ENCODE data around the gene KRTAP4-11. TPM values are rescaled to one million over a fixed set of nuclear protein-coding genes. Genes with fewer than 3 reads are reported as not detected.
"Not testable (repeated sequence)": the region's sequence is repeated elsewhere in the genome, so short reads cannot be mapped to it uniquely, and the experiment has no call there.

KRTAP4-11 gene
- not detected in 2 replicates for total RNA-seq (2014; rRNA removed; shearing (Covaris generic))
- polyA plus RNA-seq (2015; cell fraction: cytosol; rRNA removed): not detected in 2 replicates
- polyA plus RNA-seq (2015; cell fraction: nucleus; rRNA removed): not detected in 2 replicates

DNA sequence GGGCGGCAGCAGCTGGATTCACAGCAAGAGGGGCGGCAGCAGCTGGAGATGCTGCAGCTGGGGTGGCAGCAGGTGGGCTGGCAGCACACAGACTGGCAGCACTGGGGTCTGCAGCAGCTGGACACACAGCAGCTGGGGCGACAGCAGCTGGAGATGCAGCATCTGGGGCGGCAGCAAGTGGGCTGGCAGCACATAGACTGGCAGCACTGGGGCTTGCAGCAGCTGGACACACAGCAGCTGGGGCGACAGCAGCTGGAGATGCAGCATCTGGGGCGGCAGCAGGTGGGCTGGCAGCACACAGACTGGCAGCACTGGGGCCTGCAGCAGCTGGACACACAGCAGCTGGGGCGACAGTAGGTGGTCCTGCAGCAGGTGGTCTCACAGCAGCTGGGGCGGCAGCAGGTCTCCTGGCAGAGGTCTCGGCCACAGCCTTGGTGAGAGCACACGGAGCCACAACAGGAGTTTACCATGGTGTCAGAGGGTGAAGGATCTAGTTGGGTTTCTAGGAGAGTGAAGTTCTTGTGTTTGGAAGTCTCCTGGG, at the start of gene KRTAP4-11:
Gene KRTAP4-11, minus strand, starts transcription at position 528 of the 541 bp plus-strand sequence. Its CDS starts 58 bp downstream, at position 470.
- DNase-seq (ENCODE audit: low read depth, low spot score); in situ Hi-C loops (cut with HindIII; ENCODE audit: low pct_unique_long_range_greater_than_20kb, low sequenced_read_pairs): not testable (repeated sequence)

DNA sequence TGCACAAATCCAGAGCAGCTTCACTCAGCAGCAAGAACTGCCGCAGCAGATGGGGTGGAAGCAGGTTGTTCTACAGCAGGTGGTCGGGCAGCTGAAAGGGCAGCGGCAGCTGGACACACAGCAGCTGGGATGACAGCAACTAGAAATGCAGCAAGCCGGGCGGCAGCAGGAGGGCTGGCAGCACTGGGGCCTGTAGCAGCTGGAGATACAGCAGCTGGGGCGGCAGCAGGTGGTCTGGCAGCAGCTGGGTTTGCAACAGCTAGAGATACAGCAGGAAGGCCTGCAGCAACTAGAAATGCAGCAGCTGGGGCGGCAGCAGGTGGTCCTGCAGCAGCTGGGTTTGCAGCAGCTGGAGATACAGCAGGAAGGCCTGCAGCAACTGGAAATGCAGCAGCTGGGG, 49.4 kb upstream of the KRTAP4-11 start:
- DNase-seq (ENCODE audit: low read depth, low spot score): no peak
- in situ Hi-C loops (cut with HindIII; ENCODE audit: low pct_unique_long_range_greater_than_20kb, low sequenced_read_pairs): no loop called here

DNA sequence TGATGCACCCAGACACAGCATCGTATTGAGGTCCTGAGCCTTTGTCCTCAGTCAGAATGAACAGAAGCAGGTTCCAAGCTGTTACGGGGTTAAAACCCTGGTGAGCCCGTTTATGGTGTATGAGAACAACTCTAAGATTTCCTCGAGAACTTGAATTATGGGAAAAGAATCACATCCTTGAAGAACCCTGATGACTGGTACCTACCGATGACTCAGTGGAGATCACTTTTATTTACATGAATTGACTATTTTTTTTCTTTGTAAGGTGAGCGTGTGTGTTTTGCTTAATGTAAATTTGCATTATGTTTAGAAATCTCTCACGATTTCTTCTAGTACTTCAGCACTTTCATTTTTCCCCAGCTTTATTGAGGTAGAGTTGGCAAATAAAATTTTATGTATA, 45.7 kb upstream of the KRTAP4-11 start:
- no peak for DNase-seq (ENCODE audit: low read depth, low spot score)
- in situ Hi-C loops (cut with HindIII; ENCODE audit: low pct_unique_long_range_greater_than_20kb, low sequenced_read_pairs): no loop called here

DNA sequence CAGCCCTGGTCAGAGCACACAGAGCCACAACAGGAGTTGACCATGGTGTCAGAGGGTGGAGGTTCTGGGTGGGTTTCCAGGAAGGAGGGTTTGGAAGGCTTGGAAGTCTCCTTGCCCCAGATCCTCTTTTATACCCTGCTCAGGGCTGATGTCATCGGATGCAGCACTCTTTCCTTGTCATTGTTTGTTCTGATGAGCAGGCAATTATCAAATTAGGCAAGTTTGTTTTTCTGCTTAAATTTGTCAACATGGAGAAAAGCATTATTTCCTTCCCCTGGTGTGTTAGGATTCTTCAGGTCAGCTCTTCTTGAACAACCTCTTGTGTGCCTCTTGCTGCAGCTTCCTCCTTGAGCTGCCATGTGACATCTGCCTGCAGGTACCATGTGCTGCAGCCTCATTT, 42.5 kb upstream of the KRTAP4-11 start, which contains the start of gene KRTAP4-4:
Gene KRTAP4-4, minus strand, starts transcription at position 101 of the 400 bp plus-strand sequence. Its CDS starts 57 bp downstream, at position 44.
- no peak for DNase-seq (ENCODE audit: low read depth, low spot score)
- in situ Hi-C loops (cut with HindIII; ENCODE audit: low pct_unique_long_range_greater_than_20kb, low sequenced_read_pairs): no loop called here

DNA sequence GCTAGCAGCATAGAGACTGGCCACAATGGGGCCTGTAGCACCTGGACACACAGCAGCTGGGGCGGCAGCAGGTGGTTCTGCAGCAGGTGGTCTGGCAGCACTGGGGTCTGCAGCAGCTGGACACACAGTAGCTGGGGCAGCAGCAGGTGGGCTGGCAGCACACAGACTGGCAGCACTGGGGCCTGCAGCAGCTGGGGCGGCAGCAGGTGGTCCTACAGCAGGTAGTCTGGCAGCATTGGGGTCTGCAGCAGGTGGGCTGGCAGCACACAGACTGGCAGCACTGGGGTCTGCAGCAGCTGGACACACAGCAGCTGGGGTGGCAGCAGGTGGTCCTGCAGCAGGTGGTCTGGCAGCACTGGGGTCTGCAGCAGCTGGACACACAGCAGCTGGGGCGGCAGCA, 42.0 kb upstream of the KRTAP4-11 start:
- in situ Hi-C loops (cut with HindIII; ENCODE audit: low pct_unique_long_range_greater_than_20kb, low sequenced_read_pairs); DNase-seq (ENCODE audit: low read depth, low spot score): not testable (repeated sequence)

DNA sequence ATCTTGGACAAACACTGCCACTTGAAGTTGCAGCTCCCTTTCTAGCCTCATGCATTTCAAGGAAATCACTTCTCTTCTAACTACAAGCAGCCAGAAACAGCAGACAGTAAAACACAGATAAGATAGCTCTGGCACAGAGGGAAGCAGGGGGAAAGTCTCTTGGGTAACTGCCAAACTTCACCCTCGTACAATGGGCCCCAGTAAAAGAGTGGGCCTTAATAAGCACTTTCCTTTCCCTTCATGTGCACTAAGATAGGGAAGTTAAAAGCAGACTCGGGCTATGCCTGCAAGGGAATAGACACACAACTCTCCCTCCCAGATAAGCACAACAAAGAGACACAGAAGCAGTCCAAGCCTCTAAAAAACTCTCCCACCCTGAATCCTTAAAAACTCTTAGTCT, 35.7 kb upstream of the KRTAP4-11 start:
- no peak for DNase-seq (ENCODE audit: low read depth, low spot score)
- in situ Hi-C loops (cut with HindIII; ENCODE audit: low pct_unique_long_range_greater_than_20kb, low sequenced_read_pairs): no loop called here

DNA sequence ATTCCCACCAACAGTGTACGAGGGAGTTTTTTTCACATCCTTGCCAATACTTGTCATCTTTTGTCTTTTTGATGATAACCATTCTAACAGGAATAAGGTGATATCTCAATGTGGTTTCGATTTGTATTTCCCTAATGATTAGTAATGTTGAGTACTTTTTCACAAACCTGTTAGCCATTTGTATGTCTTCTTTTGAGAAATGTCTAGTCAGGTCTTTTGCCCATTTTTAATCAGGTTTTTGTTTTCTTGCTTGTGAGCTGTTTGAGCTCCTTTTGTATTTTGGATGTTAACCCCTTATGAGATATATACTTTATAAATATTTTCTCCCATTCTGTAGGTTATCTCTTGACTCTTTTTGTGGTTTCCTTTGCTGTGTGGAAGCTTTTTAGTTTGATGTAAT, 33.4 kb upstream of the KRTAP4-11 start:
- in situ Hi-C loops (cut with HindIII; ENCODE audit: low pct_unique_long_range_greater_than_20kb, low sequenced_read_pairs): no loop called here

DNA sequence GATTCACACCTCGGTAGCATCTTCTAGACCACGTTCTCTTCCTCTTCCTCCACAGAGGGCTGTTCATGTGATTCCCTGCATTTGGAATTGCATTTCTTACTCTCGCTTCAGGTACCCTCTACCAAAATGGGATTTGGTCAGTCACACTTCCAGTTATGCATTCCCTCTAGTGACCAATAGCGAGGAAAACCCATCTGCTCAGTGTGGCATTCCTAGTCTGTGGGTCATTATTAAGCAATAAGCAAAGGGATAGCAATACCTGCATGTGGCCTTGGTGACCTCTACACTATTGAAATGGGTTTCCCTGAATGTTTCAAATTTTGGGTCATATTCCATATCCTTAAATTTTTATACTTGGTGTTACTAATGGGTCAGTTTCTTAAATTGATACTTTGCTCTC, 31.9 kb upstream of the KRTAP4-11 start:
- in situ Hi-C loops (cut with HindIII; ENCODE audit: low pct_unique_long_range_greater_than_20kb, low sequenced_read_pairs): no loop called here
- DNase-seq (ENCODE audit: low read depth, low spot score): no peak

More for the DNA sequence above, 33.4 kb upstream of the KRTAP4-11 start:
- DNase-seq (ENCODE audit: low read depth, low spot score): no peak

DNA sequence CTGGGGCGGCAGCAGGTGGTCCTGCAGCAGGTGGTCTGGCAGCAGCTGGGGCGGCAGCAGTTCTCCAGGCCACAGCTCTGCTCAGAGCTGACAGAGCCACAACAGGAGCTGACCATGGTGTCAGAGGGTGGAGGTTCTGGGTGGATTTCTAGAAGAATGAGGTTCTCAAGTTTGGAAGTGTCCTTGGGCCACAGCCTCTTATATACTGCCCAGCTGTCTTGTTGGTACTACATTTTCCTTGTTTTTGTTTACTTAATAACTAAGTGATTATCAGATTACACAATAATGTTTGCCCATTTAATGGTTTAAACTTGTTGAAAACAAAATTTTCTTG, 31.4 kb upstream of the KRTAP4-11 start, which contains the start of gene KRTAP4-5:
Gene KRTAP4-5, minus strand, starts transcription at position 174 of the 334 bp plus-strand sequence. Its CDS starts 58 bp downstream, at position 116.
- no peak for DNase-seq (ENCODE audit: low read depth, low spot score)
- in situ Hi-C loops (cut with HindIII; ENCODE audit: low pct_unique_long_range_greater_than_20kb, low sequenced_read_pairs): no loop called here

DNA sequence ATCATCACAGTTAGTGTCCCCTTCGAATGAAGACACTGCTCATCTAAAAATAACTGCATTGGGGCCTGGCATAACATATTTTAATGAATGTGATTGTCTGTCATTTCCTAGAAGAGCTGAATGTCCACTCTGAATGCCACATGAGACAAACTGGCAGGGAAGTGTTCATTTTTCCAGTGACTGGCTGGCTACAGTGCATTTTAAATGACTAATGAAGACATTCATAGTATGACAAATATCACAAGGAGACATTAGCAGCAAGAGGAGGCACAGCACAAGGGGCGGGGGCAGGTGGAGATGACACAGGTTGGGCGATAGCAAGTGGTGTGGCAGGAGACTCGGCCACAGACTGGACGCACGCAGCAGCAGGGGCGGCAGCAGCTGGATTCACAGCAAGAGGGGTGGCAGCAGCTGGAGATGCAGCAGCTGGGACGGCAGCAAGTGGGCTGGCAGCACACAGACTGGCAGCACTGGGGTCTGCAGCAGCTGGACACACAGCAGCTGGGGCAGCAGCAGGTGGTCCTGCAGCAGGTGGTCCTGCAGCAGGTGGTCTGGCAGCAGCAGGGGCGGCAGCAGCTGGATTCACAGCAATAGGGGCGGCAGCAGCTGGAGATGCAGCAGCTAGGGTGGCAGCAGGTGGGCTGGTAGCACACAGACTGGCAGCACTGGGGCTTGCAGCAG, 30.9 kb upstream of the KRTAP4-11 start:
- in situ Hi-C loops (cut with HindIII; ENCODE audit: low pct_unique_long_range_greater_than_20kb, low sequenced_read_pairs); DNase-seq (ENCODE audit: low read depth, low spot score): not testable (repeated sequence)

DNA sequence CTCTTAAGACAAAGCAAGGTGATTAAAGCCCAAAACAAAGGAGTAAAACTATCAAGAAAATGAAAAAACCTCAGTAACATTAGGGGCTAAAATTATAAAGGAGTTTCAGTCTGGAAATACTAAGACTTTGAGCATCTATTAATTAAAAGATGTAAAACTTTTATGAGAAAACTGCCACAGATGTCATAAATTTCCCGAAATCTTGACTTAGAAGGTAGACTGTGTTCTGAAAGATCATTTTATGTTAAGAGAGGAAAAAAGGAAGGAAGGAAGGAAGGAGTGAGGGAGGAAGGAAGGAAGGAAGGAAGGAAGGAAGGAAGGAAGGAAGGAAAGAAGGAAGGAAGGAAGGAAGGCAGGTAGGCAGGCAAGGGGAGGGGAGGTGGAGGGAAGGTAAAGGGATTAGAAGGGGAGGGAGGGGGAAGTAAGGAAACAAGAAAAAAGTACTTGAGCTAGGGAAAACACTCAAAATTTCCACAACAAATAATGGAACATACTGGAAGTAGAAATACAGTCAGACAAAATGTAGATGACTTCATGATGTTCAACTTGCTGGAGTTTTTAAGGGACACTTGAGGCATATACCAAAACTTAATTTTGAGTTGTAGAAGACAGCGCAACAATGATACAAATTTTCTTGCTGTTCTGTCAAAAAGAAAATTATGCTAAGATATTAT, 29.5 kb upstream of the KRTAP4-11 start:
- no peak for DNase-seq (ENCODE audit: low read depth, low spot score)

DNA sequence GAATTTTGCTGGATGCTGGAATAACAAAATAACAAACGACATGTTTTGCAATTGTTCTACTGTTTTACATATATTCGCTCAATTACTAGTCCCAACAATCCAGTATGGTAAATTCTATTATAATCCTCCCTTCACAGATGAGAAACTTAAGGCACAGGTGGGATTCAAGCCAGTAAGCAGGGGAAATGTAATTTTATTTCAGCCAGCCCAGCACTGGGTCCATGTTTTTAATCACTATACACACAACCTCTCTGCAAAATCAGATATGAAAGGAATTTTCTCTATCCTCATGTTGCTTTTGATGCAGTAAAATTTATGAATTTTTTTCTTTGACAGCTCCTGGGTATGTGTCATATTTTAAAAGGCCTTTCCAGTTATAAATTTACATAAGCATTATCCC, 27.1 kb upstream of the KRTAP4-11 start:
- in situ Hi-C loops (cut with HindIII; ENCODE audit: low pct_unique_long_range_greater_than_20kb, low sequenced_read_pairs): no loop called here
- no peak for DNase-seq (ENCODE audit: low read depth, low spot score)

More for the DNA sequence above, 29.5 kb upstream of the KRTAP4-11 start:
- in situ Hi-C loops (cut with HindIII; ENCODE audit: low pct_unique_long_range_greater_than_20kb, low sequenced_read_pairs): no loop called here

DNA sequence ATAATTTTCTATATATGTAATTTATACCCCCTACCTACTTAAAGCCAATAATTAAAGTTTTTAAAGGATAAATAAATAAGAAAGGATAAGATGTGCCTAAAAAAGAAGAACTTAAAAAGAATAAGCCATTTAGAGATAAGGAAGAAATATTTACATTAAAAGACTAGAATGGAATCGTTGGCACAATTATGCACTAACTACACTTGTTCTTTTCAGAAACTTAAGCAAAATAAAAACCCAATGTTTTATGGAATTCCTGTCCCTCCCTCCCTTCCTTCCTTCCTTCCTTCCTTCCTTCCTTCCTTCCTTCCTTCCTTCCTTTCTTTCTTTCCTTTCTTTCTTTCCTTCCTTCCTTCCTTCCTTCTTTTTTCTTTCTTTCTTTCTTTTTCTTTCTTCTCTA, 26.7 kb upstream of the KRTAP4-11 start:
- no peak for DNase-seq (ENCODE audit: low read depth, low spot score)
- in situ Hi-C loops (cut with HindIII; ENCODE audit: low pct_unique_long_range_greater_than_20kb, low sequenced_read_pairs): no loop called here

DNA sequence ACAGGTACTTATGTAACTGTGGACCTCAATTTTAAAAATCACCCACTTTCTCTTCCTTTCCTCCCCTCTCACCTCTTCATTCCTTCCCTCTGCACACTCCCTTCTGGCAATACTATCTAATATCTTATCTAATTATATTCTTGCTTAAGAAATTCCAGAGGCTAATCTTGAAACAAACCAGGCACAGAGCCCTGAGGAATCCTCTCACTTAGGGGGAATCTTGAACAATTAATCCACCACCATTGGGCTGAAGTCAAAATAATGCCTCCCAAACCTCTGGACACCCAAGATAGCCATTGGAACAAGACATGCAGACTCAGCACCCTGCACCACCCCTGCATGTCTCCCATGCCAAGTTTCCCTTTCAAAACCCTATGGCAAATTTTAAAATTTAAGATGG, 23.2 kb upstream of the KRTAP4-11 start:
- in situ Hi-C loops (cut with HindIII; ENCODE audit: low pct_unique_long_range_greater_than_20kb, low sequenced_read_pairs): no loop called here

DNA sequence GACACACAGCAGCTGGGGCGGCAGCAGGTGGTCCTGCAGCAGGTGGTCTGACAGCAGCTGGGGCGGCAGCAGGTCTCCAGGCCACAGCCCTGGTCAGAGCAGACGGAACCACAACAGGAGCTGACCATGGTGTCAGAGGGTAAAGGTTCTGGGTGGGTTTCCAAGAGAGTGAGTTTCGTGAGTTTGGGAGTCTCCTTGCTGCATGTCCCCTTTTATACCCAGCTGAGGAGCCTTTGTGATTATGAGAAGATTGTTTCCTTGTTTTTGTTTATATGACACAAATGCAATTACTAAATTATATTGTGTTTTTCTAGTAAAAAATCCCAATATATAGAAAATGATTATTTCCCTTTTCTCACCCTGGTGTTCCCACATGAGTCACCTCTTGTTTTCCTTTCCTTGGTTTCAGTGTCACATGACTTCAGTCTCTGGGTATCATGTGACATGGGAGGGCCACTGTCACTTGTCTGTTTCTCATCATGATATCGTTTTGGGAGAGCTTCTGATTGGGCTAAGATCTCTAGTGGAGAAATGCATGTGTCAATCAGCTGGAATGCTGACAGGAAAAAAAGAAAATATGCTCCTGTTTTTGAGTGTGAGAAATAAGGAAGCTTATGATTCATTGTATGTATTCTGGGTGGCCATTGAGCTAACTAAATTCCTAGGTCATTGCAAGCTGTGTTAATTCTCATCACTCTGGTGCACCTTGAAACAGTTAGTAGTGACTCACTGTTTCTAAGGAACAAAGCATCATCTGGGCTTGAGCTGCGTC, 22.4 kb upstream of the KRTAP4-11 start, which contains the start of gene KRTAP4-6:
Gene KRTAP4-6, minus strand, starts transcription at position 185 of the 772 bp plus-strand sequence. Its CDS starts 57 bp downstream, at position 128.
- in situ Hi-C loops (cut with HindIII; ENCODE audit: low pct_unique_long_range_greater_than_20kb, low sequenced_read_pairs): no loop called here
- DNase-seq (ENCODE audit: low read depth, low spot score): no peak

More for the DNA sequence above, 23.2 kb upstream of the KRTAP4-11 start:
- DNase-seq (ENCODE audit: low read depth, low spot score): no peak

DNA sequence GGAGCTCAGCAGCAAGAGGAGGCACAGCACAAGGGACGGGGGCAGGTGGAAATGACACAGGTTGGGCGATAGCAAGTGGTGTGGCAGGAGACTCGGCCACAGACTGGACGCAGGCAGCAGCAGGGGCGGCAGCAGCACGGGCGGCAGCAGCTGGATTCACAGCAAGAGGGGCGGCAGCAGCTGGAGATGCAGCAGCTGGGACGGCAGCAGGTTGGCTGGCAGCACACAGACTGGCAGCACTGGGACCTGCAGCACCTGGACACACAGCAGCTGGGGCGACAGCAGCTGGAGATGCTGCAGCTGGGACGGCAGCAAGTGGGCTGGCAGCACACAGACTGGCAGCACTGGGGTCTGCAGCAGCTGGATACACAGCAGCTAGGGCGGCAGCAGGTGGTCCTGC, 21.7 kb upstream of the KRTAP4-11 start:
- not testable (repeated sequence) for DNase-seq (ENCODE audit: low read depth, low spot score)

DNA sequence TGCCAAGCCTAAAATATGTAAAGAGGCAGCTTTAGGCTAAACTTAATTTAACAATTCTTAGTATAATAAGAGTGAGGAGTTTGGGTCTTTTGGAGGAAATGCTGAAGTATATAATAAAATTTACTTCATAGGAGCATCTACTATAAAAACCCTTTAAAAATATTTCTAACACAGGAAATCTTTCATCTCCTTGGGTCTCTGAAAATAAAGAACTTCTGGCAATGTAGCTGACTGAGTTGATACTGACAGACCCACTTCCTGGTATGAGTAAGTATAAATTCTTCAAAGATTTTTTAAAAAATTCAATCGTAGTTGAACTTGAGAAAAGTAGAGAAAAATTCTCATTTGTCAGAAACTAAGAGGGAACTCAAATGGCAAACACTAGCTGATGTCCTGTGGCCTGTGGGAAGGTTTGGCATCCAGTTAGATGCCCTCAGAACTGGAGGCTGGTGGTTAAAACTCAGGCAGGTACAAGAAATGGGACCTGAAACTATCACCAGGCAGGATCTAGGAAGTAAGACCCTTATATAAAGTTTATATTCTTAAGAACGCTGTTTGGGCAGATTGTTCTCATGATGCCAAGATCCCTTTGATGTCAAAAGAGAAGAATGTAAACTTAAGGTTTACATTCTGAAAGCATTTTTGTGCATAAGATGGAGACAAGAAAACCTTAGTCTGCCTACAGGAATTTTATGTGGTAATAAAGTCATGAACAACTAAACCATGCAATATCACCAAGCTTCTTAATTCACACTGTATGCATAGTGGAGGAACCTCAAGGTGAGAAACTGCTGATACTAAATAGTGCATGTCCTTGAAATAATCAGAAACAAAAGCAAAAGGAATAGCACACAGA, 15.9 kb upstream of the KRTAP4-11 start:
- in situ Hi-C loops (cut with HindIII; ENCODE audit: low pct_unique_long_range_greater_than_20kb, low sequenced_read_pairs): no loop called here
- no peak for DNase-seq (ENCODE audit: low read depth, low spot score)

More for the DNA sequence above, 21.7 kb upstream of the KRTAP4-11 start:
- in situ Hi-C loops (cut with HindIII; ENCODE audit: low pct_unique_long_range_greater_than_20kb, low sequenced_read_pairs): not testable (repeated sequence)

Data from SK-MEL-5 (cell line).